Ascending aorta (tissue), 2 donors: Measurements from ENCODE around the gene IFT57. TPM values are rescaled to one million over a fixed set of nuclear protein-coding genes. Genes with fewer than 3 reads are reported as not detected.
"Not testable (repeated sequence)": the region's sequence is repeated elsewhere in the genome, so short reads cannot be mapped to it uniquely, and the experiment has no call there.

Experiments used
- DNase-seq, 2 donors: peaks; one replicate each; pipeline ENCODE4 v3.0.0-alpha.2; 2019; ENCODE audit warnings: low spot score in 2 of 2
- H3K27ac ChIP-seq, 2 donors: fragments of 200-600 bp; sonication (generic); one replicate each; pipeline ENCODE4 v1.5.1; 2016 to 2017; ENCODE audit warnings: mild to moderate bottlenecking in 1 of 2
- H3K27me3 ChIP-seq: fragments of 200-600 bp; sonication (generic); one replicate; pipeline ENCODE4 v1.5.1; 2017
- H3K36me3 ChIP-seq, 2 donors: fragments of 200-600 bp; sonication (generic); one replicate each; pipeline ENCODE4 v1.5.1; 2016
- H3K4me1 ChIP-seq, 2 donors: fragments of 200-600 bp; sonication (generic); one replicate each; pipeline ENCODE4 v1.5.1; 2016 to 2017; ENCODE audit warnings: mild to moderate bottlenecking in 1 of 2
- H3K4me3 ChIP-seq, 2 donors: fragments of 200-600 bp; sonication (generic); one replicate each; pipeline ENCODE4 v1.5.1; 2016 to 2017; ENCODE audit warnings: mild to moderate bottlenecking in 1 of 2
- H3K9me3 ChIP-seq, 2 donors: fragments of 200-600 bp; sonication (generic); one replicate each; pipeline ENCODE4 v1.5.1; 2016
- CTCF ChIP-seq, 3 experiments: fragments of 200-600 bp in 2 of 3; fragments of 450-650 bp in 1 of 3; sonication (generic) in 2 of 3; IDR thresholded peaks; one replicate each; pipeline ENCODE4 v1.5.1; 2016 to 2019; ENCODE audit warnings: antibody characterized with exemption in 3 of 3, mild to moderate bottlenecking in 1 of 3, moderate library complexity in 1 of 3
- intact Hi-C: fragments of 100-400 bp; cut with DNase I; formaldehyde crosslinking; loops from one replicate; pipeline ENCODE4 v1.15.1; 2023
- total RNA-seq: library from RNA; depleted of rRNA; stranded (reverse); fragments of >200 nt; gene quantifications from one replicate; pipeline ENCODE4 v1.1.0, GENCODE V29; 2016

IFT57 gene
- total RNA-seq, 1 donor from 2014 or later, result 27.7 TPM

- H3K9me3 ChIP-seq, result no peaks in the 10 kb centered on the region
- intact Hi-C loops, result no loop called here
- no peak overlapping the region for H3K4me3 ChIP-seq
- peaks cover 0 to 9% of the 10 kb centered on the region in 2 donors for H3K36me3 ChIP-seq
- no peaks in the 10 kb centered on the region for H3K4me1 ChIP-seq
- H3K27ac ChIP-seq, result no peak overlapping the region
- no peak for DNase-seq
- H3K27me3 ChIP-seq, result no peaks in the 10 kb centered on the region
- TF ChIP-seq CTCF (IDR thresholded peaks at IDR 0.05), result no peak
These were observed 62.4 kb downstream of the IFT57 start for GRCh38 chr3:108159865-108160264.

GRCh38 chr3:108159105-108159504 is 63.1 kb downstream of the IFT57 start:
- Histone ChIP-seq H3K4me1 (no peaks in the 10 kb centered on the region), H3K27ac (no peak overlapping the region), H3K4me3 (no peak overlapping the region), H3K9me3 (no peaks in the 10 kb centered on the region), H3K36me3 (peaks cover 0 to 9% of the 10 kb centered on the region in 2 donors), H3K27me3 (no peaks in the 10 kb centered on the region)
- no peak for TF ChIP-seq CTCF (IDR thresholded peaks at IDR 0.05)
- no peak for DNase-seq
- intact Hi-C loops, result no loop called here

GRCh38 chr3:108158251-108158650 is 64.0 kb downstream of the IFT57 start:
- no peaks in the 10 kb centered on the region for H3K4me1 ChIP-seq
- no peak overlapping the region for H3K4me3 ChIP-seq
- H3K27me3 ChIP-seq, result no peaks in the 10 kb centered on the region
- H3K9me3 ChIP-seq, result no peaks in the 10 kb centered on the region
- no peak for TF ChIP-seq CTCF (IDR thresholded peaks at IDR 0.05)
- peaks cover 0 to 9% of the 10 kb centered on the region in 2 donors for H3K36me3 ChIP-seq
- intact Hi-C loops, result no loop called here
- DNase-seq, result no peak
- H3K27ac ChIP-seq, result no peak overlapping the region

GRCh38 chr3:108157273-108157672 is 65.0 kb downstream of the IFT57 start:
- TF ChIP-seq CTCF (IDR thresholded peaks at IDR 0.05), result no peak
- H3K27me3 ChIP-seq, result no peaks in the 10 kb centered on the region
- no peaks in the 10 kb centered on the region for H3K9me3 ChIP-seq
- no peak for DNase-seq
- H3K4me3 ChIP-seq, result no peak overlapping the region
- peaks cover 0 to 5% of the 10 kb centered on the region in 2 donors for H3K36me3 ChIP-seq
- intact Hi-C loops, result no loop called here
- no peak overlapping the region for H3K27ac ChIP-seq
- no peaks in the 10 kb centered on the region for H3K4me1 ChIP-seq

DNA sequence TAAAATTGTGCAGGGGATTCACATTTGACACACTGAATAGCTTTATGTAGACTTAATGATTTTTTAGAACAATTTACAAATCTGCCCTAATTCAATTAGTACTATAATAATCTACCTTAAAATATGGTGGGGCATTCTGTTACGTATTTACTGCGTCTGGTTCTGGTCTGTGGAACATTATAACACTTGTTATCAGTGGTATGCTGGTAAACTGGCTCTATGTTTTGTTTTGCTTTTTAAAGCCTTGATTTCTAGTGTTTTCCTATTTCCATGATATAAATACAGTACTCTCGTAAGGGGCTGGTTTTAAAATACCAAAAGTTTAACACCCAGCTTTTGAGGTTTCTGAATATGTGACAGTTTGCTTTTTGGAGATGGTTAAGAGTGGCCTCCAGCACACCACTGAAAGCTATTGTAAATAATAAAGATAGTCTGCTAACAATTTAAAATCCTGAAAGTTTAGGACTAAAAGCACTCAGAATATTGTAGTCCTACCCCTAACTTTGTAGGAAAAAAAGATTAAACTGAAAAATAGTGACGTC is 65.8 kb downstream of the IFT57 start:
- no peak for TF ChIP-seq CTCF (IDR thresholded peaks at IDR 0.05)
- intact Hi-C loops, result no loop called here
- no peaks in the 10 kb centered on the region for H3K4me1 ChIP-seq

DNA sequence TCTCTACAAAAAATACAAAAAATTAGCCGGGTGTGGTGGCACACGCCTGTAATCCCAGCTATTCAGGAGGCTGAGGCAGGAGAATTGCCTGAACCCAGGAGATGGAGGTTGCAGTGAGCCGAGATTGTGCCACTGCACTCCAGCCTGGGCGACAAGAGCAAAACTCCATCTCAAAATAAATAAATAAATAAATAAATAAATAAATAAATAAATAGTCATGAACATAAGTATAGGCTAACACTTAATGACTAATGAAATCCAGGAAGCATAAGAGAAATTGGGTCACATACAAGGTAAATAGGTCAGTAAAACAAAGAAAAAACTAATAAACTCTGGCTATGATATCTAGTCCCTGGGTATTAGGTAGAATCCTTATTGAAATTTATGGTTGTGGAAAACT is 66.6 kb downstream of the IFT57 start:
- H3K36me3 ChIP-seq, H3K4me3 ChIP-seq, H3K4me1 ChIP-seq, DNase-seq, H3K27me3 ChIP-seq, H3K27ac ChIP-seq, intact Hi-C loops, H3K9me3 ChIP-seq: not testable (repeated sequence)

More for the DNA sequence above, 65.8 kb downstream of the IFT57 start:
- no peak for DNase-seq
- no peak overlapping the region for H3K4me3 ChIP-seq
- no peaks in the 10 kb centered on the region for H3K27me3 ChIP-seq
- H3K36me3 ChIP-seq, result no peaks in the 10 kb centered on the region
- no peak overlapping the region for H3K27ac ChIP-seq
- no peaks in the 10 kb centered on the region for H3K9me3 ChIP-seq
